ENCODE measurements around the gene SREK1.

DNA sequence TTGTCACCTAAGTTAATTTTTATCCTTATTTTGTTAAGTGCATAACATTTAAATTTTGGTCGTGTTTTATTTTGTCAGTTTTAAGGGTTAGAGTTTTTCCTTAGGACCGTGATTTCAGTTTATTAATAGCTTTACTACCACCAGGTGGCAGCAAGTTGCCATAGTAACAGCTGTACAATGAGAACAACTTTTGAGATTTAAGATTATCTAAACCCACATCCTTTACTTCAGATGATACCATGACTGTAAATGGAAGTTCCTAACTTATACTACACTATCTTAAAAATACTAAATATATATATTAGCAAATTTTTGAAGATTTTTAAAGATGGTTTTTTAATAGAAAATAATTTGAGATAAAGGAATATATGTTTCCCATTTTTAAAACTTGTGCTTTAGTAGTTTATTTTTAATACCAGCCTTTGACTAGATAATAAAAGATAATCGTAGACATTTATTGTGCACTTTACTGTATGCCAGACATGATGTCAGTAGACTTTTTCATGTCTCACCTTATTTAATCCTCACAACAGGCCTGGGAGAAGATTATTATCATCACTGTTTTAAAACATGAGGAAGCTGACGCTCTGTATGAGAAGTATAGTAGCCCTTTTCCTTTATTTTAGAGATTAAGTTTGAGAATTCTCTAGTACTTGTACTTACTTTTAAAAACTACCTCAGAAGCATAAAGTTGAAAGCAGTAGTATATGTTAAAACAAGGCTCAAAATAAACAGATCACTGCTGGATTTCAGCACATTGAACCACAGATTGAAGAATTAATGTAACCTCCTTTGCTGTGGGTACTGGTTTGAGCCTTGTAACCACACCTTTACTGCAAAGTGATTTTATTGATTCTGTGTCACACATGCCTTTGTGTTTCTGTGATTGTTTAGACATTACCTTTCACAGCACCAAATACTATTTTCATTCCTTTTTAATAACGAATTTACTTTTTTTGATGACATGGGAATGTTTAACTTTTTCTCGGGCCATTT, 27.5 kb downstream of the SREK1 start:
- TF ChIP-seq, protein P1, sequence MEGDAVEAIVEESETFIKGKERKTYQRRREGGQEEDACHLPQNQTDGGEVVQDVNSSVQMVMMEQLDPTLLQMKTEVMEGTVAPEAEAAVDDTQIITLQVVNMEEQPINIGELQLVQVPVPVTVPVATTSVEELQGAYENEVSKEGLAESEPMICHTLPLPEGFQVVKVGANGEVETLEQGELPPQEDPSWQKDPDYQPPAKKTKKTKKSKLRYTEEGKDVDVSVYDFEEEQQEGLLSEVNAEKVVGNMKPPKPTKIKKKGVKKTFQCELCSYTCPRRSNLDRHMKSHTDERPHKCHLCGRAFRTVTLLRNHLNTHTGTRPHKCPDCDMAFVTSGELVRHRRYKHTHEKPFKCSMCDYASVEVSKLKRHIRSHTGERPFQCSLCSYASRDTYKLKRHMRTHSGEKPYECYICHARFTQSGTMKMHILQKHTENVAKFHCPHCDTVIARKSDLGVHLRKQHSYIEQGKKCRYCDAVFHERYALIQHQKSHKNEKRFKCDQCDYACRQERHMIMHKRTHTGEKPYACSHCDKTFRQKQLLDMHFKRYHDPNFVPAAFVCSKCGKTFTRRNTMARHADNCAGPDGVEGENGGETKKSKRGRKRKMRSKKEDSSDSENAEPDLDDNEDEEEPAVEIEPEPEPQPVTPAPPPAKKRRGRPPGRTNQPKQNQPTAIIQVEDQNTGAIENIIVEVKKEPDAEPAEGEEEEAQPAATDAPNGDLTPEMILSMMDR (IDR thresholded peaks at IDR 0.05) = 0 out of 2 replicates have a peak, but pooled peaks have one; percentile 12
- TF ChIP-seq E2F4 (CRISPR knock-in tag; IDR thresholded peaks at IDR 0.05; ENCODE audit: borderline replicate concordance, low read depth) (no peak), ZNF281 (CRISPR knock-in tag; IDR thresholded peaks at IDR 0.05) (no peak), CREB1 (CRISPR knock-in tag; IDR thresholded peaks at IDR 0.05) (no peak), ZNF317 (CRISPR knock-in tag; IDR thresholded peaks at IDR 0.05; ENCODE audit: borderline replicate concordance, low read depth) (no peak), CREM (CRISPR knock-in tag; IDR thresholded peaks at IDR 0.05) (no peak), NFYB (CRISPR knock-in tag; conservative IDR thresholded peaks at IDR 0.05; ENCODE audit: low read depth) (no peak), MAX (CRISPR knock-in tag; IDR thresholded peaks at IDR 0.05) (no peak), MXD4 (CRISPR knock-in tag; IDR thresholded peaks at IDR 0.05; ENCODE audit: borderline replicate concordance) (no peak), MYBL2 (CRISPR knock-in tag; IDR thresholded peaks at IDR 0.05) (no peak)
- TF ChIP-seq, protein P2, sequence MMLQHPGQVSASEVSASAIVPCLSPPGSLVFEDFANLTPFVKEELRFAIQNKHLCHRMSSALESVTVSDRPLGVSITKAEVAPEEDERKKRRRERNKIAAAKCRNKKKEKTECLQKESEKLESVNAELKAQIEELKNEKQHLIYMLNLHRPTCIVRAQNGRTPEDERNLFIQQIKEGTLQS (CRISPR knock-in tag; conservative IDR thresholded peaks at IDR 0.05) = no peak
- TF ChIP-seq, protein P3, sequence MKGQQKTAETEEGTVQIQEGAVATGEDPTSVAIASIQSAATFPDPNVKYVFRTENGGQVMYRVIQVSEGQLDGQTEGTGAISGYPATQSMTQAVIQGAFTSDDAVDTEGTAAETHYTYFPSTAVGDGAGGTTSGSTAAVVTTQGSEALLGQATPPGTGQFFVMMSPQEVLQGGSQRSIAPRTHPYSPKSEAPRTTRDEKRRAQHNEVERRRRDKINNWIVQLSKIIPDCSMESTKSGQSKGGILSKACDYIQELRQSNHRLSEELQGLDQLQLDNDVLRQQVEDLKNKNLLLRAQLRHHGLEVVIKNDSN (CRISPR knock-in tag; IDR thresholded peaks at IDR 0.05) = no peak
